ENCODE results near the gene NDUFAF2.

The NDUFAF2 gene

GRCh38 chr5:61142391-61142790 is 197.4 kb downstream of the NDUFAF2 start:
- H3K36me3 ChIP-seq (ENCODE audit: control insufficient read depth in 2 of 2, insufficient read depth in 1 of 2, low read length in 2 of 2) = no peaks in the 10 kb centered on the region
- H3K4me3 ChIP-seq (ENCODE audit: low read depth, low read length) = no peak overlapping the region
- POLR2A ChIA-PET = no interaction called here
- CTCF ChIA-PET = interaction anchor here (0.9 kb wide), 1 partner anchor 187 kb away, joined by 3 read pairs; no protein-coding TSS in a partner anchor
- no peak for TF ChIP-seq BCL6B (tag by site-specific recombination; IDR thresholded peaks at IDR 0.05)
- no peak for TF ChIP-seq OSR2 (tag by site-specific recombination; IDR thresholded peaks at IDR 0.05)
- TF ChIP-seq ZNF155 (tag by site-specific recombination; IDR thresholded peaks at IDR 0.05) = no peak
- no peak for TF ChIP-seq ZNF501 (tag by site-specific recombination; IDR thresholded peaks at IDR 0.05)
- no peak for TF ChIP-seq RBAK (tag by site-specific recombination; IDR thresholded peaks at IDR 0.05)
- TF ChIP-seq ZNF184 (tag by site-specific recombination; IDR thresholded peaks at IDR 0.05) = no peak
- TF ChIP-seq ZNF248 (tag by site-specific recombination; IDR thresholded peaks at IDR 0.05) = no peak
- no peak for TF ChIP-seq ZEB2 (tag by site-specific recombination; IDR thresholded peaks at IDR 0.05)
- no peak for TF ChIP-seq ZNF639 (tag by site-specific recombination; IDR thresholded peaks at IDR 0.05)
- TF ChIP-seq KLF10 (tag by site-specific recombination; IDR thresholded peaks at IDR 0.05) = no peak
- TF ChIP-seq SALL2 (tag by site-specific recombination; IDR thresholded peaks at IDR 0.05; ENCODE audit: borderline replicate concordance) = no peak
- no peak for TF ChIP-seq ZFP41 (tag by site-specific recombination; IDR thresholded peaks at IDR 0.05; ENCODE audit: borderline replicate concordance)
- no peaks in the 10 kb centered on the region for H3K9me3 ChIP-seq (ENCODE audit: control insufficient read depth, insufficient read depth, low read depth, low read length)
- H3K4me1 ChIP-seq (ENCODE audit: control insufficient read depth, insufficient read depth, low read length) = no peaks in the 10 kb centered on the region
- H3K27ac ChIP-seq (ENCODE audit: extremely low read depth, low read depth, low read length) = no peak overlapping the region

GRCh38 chr5:61142811-61143210 is 197.8 kb downstream of the NDUFAF2 start:
- TF ChIP-seq ZNF600 (tag by site-specific recombination; IDR thresholded peaks at IDR 0.05) (no peak), ZNF274 (IDR thresholded peaks at IDR 0.05; ENCODE audit: low read length) (no peak), ZNF274 (tag by site-specific recombination; IDR thresholded peaks at IDR 0.05; ENCODE audit: borderline replicate concordance) (no peak), ZNF169 (tag by site-specific recombination; IDR thresholded peaks at IDR 0.05) (no peak), ZBTB26 (tag by site-specific recombination; optimal IDR thresholded peaks at IDR 0.05) (no peak), ZNF785 (tag by site-specific recombination; IDR thresholded peaks at IDR 0.05) (no peak), ZNF473 (tag by site-specific recombination; IDR thresholded peaks at IDR 0.05) (no peak), ZNF624 (tag by site-specific recombination; IDR thresholded peaks at IDR 0.05) (no peak), ZNF449 (tag by site-specific recombination; IDR thresholded peaks at IDR 0.05) (no peak), ZNF513 (tag by site-specific recombination; IDR thresholded peaks at IDR 0.05) (no peak), ZNF335 (tag by site-specific recombination; conservative IDR thresholded peaks at IDR 0.05) (no peak), SP7 (tag by site-specific recombination; IDR thresholded peaks at IDR 0.05) (no peak)
- CTCF ChIA-PET = interaction anchor here (0.5 to 0.9 kb wide), 3 partner anchors 187 to 789 kb away, joined by 3 read pairs; no protein-coding TSS in a partner anchor
- no peaks in the 10 kb centered on the region for H3K9me3 ChIP-seq (ENCODE audit: control insufficient read depth, insufficient read depth, low read depth, low read length)
- H3K36me3 ChIP-seq (ENCODE audit: control insufficient read depth in 2 of 2, insufficient read depth in 1 of 2, low read length in 2 of 2) = no peaks in the 10 kb centered on the region
- no peaks in the 10 kb centered on the region for H3K4me1 ChIP-seq (ENCODE audit: control insufficient read depth, insufficient read depth, low read length)
- H3K4me3 ChIP-seq (ENCODE audit: low read depth, low read length) = no peak overlapping the region
- no peak overlapping the region for H3K27ac ChIP-seq (ENCODE audit: extremely low read depth, low read depth, low read length)
- POLR2A ChIA-PET = no interaction called here

Data from HEK293 (cell line).